DMS 273 treated with DMSO at 0.1 percent for 48 hours (cell line): ENCODE measurements around the gene SERPIND1.
A peak's percentile ranks its signal among the peaks of the same experiment; 100 is the strongest.
"Not testable (repeated sequence)": the region's sequence is repeated elsewhere in the genome, so short reads cannot be mapped to it uniquely, and the experiment has no call there.

Experiments used
- DNase-seq: peaks from one replicate; lab custom pipeline; 2025; lab: John Stamatoyannopoulos, UW

SERPIND1 gene, protein sequence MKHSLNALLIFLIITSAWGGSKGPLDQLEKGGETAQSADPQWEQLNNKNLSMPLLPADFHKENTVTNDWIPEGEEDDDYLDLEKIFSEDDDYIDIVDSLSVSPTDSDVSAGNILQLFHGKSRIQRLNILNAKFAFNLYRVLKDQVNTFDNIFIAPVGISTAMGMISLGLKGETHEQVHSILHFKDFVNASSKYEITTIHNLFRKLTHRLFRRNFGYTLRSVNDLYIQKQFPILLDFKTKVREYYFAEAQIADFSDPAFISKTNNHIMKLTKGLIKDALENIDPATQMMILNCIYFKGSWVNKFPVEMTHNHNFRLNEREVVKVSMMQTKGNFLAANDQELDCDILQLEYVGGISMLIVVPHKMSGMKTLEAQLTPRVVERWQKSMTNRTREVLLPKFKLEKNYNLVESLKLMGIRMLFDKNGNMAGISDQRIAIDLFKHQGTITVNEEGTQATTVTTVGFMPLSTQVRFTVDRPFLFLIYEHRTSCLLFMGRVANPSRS

GRCh38 chr22:20773793-20774212 is at the start of gene SERPIND1:
Gene SERPIND1 (plus strand): TSS chr22:20774113. CDS start chr22:20779313, 5,200 bp downstream.
- no peak for DNase-seq

GRCh38 chr22:20724676-20725454 is 49.0 kb upstream of the SERPIND1 start:
- no peak for DNase-seq

DNA sequence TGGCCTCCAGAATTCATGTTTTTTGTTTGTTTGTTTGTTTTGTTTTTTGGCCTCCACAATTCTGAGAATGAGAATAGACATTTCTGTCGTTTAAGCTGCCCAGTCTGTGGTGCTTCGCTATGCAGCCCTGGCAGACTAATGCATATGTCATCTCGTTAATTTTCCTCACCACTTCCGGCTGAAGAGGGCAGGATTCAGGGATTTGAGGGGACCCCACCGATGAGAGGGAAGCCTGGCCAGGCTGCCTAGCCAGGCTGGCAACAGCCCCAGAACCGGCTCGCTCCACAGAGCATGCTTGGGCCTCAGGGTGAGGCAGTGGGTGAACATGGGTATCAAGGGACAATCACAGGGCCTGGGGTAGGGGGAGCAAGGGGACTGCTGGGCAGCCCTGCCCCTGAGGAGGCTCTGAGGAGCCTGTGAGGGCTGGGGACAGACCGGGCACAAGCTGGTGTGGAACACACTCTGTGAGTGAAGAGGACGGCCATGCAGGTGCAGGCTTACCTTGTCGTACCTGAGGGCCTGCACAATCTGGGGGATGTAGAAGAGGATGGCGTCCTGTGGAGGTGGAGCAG is 47.8 kb upstream of the SERPIND1 start:
- DNase-seq, result no peak

DNA sequence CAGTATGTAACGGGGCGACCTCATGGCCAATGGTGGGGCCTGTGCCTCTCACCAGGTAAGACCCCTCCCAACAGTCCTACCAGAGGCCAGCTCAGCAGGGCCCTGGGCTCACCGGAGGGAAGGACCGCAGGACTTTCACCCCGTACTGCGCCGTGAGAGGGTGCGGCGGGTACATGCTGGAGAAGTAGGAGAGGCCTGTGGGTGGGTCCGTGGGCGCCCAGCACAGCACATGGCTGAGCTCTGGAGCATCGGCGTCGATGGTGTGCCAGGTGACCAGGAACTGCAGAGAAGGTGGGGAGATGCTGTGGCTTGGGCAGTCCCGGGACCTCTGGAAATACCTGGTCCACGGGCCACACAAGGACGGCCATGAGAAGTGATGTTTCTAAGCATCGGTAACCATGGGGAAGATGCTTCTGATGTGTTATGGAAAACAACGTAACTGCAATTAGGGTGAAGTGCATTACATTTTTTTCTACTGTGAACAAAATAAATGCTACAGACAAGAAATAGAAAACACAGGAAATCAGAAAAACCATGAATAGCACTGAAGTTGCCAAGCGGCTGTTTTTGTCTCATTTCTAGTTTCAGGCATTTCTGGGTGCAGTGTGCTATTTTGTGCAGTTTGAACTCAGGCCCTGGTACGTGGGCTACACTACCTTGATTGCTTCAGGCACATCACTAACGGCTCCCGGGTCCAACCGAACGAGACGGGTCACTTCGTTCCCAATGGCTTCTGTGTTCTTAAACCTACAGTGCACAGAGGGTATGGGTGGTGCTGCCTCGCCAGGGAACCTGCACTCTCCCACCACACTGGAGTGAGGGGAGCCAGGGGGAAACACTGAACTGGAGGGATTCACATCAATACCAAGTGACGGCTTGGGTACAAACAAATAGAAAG is 46.5 kb upstream of the SERPIND1 start:
- no peak for DNase-seq

- no peak for DNase-seq
Observed at GRCh38 chr22:20728523-20729190, 45.3 kb upstream of the SERPIND1 start.

DNA sequence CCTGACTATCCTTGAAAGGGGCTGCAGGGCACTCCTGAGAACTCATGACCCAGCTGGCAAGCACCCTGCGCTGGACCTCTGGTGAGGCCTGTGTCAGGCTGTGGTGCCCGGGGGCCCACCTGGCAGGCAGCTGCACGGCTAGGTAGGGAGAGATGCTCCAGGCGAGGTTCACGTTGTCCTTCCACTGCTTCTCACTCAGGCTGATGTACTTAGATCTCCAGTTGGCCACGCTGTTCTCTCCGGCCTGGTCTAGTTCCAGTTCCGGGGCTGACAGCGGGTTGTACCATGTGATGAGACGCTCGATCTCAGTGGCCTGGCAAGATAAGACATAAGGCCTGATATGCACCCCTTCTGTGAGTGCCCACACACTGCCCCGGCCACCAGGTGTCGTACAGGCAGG is 44.7 kb upstream of the SERPIND1 start:
- no peak for DNase-seq

DNA sequence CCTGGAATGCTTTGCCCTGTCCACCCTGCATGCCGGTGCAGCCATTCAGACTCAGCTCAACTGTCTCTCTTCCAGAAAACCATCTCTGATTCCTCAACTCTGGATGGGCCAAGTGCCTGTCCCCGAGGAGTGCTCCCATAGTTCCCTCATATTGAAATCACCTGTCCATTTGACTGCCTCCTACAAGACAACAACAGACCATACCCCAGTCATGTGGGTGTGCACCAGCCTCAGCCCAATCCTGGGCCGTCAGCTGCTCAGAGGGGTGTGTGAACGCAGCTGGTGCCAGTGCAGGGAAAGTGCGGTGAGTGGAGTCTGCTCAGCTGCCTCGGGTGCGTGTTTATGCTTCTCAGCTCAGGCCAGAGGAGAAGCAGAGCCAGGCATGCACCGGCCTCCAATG is 41.5 kb upstream of the SERPIND1 start:
- DNase-seq, result not testable (repeated sequence)

DNA sequence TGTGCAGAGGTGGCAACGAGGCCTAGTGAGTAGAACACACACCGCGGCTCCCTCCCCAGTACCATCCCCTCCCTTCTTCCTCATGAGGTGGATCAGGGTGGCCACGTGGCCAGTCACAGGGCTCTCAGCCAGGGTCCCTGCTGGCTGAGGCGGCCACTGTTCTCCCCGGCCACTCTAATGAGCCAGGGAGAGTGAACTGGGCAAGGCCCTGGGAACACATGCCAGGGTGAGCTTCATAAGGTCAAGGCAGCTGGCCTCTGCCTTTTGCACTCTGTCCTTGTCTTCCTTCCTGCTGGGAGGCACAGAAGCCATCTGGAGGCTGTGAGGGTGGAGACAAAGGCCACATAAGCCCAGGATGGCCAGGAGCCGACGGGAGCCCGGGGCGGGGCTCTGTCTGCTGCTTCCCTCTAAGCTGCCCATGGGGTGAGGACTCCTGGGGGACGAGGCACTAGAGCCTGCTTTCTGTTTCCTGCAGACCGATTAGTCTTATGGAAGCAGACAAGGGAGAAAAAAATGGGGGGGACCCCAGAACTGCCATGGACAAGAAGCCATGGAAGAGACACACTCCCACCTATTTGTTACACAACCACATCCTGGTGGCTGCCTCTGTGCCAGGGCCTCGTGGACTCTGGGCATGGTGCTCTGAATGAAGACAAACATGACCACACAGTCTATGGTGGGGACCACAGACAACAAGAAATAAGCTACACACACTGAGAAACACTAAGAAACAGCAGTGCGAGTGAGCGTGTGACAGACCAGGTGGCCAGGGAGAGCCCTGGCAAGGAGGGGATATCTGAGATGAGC is 38.4 kb upstream of the SERPIND1 start:
- DNase-seq, result not testable (repeated sequence)

DNA sequence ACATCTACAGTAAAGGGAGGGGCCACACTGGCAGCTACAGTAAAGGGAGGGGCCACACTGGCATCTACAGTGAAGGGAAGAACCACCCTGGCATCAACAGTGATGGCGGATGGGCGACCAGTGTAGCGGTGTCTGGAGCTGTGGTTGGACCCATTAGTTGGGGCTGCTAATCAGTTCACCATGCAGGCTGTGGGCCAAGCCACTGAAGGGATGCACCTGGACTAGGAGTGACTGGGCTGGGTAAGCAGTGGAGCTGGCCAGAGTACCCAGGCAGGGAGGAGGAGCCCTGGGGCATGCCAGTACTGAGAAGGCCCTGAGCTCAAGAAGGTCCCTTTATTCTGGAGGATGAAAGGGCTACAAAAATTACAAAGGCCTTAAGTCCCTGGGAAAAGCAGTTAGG is 37.0 kb upstream of the SERPIND1 start:
- DNase-seq, result not testable (repeated sequence)

GRCh38 chr22:20738394-20739089 is 35.4 kb upstream of the SERPIND1 start:
- DNase-seq, result no peak

- no peak for DNase-seq
Observed at GRCh38 chr22:20740222-20740951, 33.5 kb upstream of the SERPIND1 start.

DNA sequence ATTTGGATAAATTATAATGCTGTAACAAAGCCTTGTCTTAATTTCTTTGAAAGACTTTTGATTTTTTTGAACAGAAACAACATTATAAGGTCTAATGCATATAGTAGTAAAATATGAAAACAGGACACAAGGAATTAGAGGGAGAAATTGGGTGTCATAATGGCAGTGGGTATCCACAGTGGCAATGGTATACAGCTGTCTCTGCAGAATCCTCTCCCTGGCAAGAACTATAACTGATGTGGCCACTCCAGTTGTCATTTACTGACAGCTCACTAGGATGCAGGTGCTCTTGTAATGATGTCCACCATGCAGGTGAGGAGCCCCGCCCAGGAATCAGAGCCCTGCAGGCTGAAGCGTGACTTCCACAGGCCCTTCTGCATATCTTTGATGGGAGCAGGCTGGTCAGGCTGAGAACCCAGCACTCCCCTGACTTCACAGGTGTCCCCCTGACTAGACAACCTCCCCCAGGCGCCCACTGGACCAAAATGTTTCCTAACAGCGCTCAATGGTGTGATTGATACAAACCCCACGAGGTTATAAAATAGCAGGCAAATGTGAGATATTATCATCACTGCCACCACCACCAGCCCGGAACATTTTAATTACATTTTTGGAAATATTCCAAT is 32.8 kb upstream of the SERPIND1 start:
- no peak for DNase-seq

DNA sequence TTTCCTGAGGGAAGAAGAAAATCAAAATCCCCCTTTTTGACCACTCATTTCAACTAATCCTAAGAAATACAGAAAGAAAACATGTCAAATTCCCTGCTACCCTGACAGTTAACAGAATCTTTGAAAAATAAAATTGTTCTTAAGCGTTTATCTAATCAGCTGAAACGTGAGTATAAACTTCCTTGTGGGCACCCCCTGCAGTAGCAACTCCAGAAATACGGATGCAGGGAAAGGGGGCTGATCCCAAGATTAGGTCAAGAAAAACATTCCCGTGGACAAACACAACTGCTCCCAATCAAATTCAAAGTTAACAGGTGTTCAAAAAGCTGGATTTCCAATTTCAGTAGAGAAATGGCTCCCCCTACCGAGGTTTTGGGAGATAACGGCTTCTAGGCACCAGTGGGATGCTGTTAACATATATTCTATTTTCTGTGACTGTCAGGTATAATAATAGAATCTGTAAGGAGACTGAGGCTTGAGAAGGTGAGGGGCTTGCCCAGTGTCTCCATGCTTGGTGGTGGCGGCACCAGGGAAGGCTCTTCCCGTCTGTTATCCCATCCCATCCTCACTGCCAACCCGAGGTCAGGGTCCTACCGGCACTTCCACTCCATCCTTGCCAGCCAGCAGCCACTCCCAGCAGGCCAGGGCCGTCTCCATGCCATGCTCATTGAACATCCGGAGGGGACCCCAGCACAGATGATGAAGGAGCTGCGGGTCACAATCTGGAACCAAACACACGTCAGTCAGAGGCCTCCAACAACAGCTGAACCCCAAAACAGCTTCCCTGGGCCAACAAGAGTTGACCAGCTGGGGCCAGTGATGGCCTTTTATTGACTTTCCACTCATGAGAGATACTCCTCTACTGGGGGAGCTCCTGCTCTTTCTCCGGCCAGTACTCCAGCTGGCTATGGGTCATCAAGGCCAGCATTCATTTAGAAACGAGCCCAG is 32.0 kb upstream of the SERPIND1 start:
- peak; percentile 18 for DNase-seq

DNA sequence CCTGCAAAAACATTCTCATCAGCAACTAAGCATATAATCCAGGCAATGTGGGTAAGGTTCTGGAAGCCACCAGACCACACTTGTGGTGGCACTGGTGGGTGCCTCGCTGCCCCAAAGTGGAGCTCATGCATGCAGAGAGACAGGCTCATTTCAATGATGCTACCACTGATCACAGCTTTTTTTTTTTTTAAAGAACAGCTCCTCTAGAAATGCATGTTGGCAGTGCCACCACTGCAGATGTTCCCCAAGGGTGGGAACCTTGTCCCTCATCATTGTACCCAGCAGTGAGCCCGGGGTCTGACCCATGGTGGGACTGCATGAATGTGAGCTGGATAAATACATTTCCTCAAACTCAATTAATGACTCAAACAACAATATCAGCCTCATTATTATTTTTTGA is 31.1 kb upstream of the SERPIND1 start:
- DNase-seq, result no peak

GRCh38 chr22:20744456-20744855 is 29.5 kb upstream of the SERPIND1 start:
- DNase-seq, result no peak

DNA sequence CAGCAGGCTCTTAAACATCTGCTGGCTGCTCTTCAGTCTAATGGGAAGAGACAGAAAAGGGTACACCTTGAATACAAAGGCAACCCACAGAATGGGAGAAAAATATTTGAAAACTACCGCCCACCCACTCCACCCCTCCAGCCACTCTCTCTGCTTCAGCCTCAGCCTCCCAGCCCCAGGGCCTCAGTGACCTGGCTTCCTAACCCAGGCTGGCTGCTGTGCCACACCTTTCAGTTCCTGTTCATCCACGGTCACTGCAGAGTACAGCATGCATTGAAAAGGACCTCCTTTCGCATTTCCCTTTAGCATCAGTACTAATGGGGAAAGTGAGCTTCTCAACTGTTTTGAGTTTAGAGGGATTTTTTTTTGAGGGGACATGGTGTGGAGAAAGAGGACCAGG is 28.8 kb upstream of the SERPIND1 start:
- DNase-seq, result no peak
